Skin epidermis (tissue), 12 donors: ENCODE results near the gene MGAT4A.
A peak's percentile ranks its signal among the peaks of the same experiment; 100 is the strongest.
"Not testable (repeated sequence)": the region's sequence is repeated elsewhere in the genome, so short reads cannot be mapped to it uniquely, and the experiment has no call there.

Experiments
- H3K27ac ChIP-seq, 21 experiments: fragments of 200-600 bp; sonication (generic) in 11 of 21; one replicate each; pipeline ENCODE4 v1.5.0; 2020; ENCODE audit warnings: mild to moderate bottlenecking in 3 of 21, inconsistent platforms in 2 of 21, moderate library complexity in 2 of 21
- H3K4me3 ChIP-seq, 7 experiments: fragments of 200-600 bp; sonication (generic) in 2 of 7; one replicate each; pipeline ENCODE4 v1.5.0; 2020; ENCODE audit warnings: inconsistent platforms in 2 of 7, mild to moderate bottlenecking in 2 of 7, moderate library complexity in 1 of 7

Gene MGAT4A

DNA sequence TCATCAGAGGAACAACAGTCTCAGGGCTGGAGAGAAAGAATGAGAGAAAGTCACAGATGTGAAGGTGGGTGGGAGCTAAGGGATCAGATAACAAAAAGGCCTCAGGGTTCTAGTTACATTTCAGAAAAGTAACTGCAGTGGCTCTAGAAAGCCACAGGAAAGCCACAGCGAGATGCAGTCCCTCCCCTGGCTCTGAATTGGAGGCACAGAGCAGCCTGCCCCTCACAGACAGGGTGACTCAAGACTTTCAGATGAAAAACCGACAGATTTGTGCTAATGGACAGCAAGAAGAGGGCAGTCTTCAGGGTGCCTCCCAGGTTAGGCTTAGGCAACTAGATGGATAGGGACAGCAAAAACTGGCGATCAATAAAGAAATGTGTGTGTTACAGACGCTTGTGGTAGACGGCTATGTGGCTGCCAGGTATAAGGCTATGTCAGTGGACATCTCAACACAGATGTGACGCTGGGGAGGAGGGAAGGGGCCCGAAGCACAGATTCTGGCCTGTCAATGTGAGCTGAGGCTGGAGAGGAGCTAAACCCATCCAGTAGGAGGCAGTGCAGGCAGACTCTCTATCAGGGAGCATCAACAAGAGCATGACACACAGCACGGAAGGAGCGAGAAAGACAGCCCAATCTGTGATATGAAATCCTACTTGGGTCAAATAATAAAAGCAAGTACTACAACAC lies 96.4 kb downstream of the MGAT4A start:
- peak overlapping the region in 1 of 21 experiments; percentile 43 for H3K27ac ChIP-seq

DNA sequence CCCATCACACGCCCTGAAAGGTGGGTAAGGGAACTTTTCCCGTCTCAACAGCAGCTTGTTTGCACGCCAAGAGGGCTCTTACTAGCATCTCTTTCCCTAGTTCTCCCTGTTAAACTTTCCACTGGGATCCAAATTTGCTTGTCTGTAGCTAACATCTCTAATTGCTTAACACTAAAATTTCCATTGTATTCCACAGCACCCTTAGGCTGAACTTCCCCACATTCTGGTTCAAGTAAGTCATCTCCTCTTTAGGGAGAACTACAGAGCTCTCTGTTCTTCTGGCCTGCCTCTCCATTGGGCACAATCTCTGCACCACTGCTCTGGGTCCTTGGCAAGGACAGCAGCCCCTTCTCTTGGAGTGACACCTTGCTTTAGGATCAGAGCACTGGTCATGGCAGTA lies 98.6 kb downstream of the MGAT4A start:
- H3K27ac ChIP-seq = no peak overlapping the region
- no peak overlapping the region for H3K4me3 ChIP-seq

More for the DNA sequence above, 96.4 kb downstream of the MGAT4A start:
- no peak overlapping the region for H3K4me3 ChIP-seq

DNA sequence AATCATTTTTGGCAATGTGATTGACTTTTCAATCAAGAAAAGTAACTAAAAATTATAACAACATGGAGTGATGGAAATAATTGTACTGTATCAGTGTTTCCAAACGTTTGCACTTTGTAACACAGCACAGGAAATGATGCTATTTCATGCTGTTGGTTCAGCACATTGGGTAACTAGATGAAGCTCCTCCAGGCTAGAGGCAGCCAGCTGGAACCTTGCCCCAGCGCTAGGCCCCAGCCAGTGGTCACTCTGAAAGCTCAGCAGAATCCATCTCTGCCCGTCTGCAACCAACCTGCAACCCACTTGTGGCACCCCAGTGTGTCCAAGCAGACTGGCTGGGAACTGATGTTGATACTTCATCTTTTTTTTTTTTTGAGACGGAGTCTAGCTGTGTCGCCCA lies 107.3 kb downstream of the MGAT4A start:
- Histone ChIP-seq H3K27ac (no peak overlapping the region), H3K4me3 (no peak overlapping the region)

DNA sequence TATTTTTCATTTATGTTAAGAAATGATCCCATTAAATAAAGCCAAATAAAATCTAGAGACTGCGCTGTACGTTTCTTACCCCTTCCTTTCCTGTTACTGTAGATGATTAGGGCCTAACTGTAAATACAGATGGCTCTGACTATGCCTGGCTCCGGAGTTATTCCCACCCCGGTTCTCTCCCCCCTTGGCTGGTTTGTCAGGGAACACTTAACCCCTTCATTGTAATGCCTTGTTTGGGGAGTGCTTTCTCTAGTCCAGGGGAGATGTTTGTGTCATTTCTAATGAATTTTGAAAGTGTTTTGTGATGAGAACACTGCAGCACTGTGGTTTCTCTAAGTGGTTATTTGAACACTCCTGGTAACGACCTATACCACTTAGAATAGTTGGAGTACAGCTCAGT lies 113.8 kb downstream of the MGAT4A start:
- Histone ChIP-seq H3K27ac (no peak overlapping the region), H3K4me3 (no peak overlapping the region)

DNA sequence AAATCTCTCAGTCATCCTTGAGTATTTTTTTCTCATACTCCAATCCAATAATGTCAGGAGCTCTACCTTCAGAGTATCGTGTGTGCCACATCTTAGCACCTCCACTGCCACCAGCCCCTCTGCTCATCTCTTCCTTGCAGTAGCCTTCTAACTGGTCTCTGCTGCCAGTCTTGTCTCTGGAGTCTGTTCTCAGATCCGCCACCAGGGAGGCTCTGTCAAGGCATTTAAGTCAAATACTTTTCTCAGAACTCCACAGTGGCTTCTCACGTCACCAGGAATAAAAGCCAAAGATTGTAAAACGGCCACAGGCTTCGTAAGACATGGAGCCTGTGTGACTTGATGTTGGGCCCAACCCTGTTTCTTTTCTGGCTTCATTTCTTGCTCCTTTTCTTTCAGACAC lies 115.5 kb downstream of the MGAT4A start:
- Histone ChIP-seq H3K4me3 (no peak overlapping the region), H3K27ac (no peak overlapping the region)

DNA sequence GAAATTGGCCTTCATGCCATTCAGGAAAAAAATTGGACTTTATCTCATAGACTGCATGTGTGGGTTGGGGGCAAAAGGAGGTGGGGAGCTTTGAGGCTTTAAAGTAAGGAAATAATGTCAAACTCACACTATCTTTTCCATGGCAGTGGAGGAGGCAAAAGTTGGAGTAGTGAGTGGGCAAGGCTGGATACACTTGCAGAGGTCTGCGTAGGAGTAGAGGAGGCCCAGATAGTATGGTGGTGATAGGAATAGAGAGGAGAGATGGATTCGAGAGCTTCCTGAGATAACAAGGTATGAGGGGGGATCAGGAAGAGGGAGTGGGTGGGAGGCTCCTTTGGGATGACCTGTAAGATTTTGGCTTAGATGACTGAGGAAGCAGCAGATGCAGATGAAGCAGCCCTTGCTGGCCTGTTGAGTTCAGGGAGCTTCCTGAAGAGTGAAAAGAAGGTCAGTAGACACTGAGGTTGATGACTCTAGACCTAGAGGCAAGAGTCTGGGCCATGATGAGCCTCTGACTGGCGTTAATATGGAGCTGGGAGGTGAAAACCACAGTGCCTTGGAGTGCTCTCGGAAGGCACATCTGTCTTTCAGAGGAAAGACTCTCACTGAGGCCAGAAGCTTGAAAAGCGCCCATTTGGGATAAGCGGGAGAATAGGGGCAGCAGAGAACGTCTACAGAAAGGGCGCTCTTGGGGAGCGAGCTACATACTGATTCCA lies 116.8 kb downstream of the MGAT4A start:
- no peak overlapping the region for H3K4me3 ChIP-seq
- no peak overlapping the region for H3K27ac ChIP-seq

DNA sequence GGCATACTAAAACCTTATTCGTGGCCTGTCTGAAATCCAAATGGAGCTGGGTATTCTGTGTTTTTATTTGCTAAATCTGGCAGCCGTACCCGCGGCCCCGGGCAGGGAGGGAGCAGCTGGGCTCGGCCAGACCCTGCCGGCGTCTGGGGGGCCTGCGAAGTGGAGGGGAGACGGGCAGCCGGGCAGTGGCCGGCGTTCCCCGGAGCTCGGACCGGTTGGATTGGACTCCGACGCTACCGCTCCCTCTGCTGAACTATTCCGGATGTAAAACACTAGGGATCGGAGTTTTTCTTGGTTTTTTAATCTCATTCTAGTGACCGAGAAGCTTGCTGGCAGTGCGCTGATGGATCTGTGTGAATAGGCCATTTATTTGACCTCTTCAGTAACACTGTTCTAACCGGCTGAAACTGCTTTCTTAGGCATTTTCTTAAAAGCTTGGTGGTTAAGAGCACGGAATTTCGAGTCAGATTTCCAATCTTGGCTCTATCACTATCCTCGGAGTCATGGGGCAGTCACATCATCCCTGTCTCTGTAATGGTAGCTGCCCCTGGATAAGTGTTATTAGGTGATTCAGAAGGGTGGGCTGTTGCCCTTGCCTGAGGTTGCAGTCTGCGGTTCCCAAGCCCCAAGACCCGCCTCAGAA lies 121.8 kb downstream of the MGAT4A start:
- H3K4me3 ChIP-seq = peak overlapping the region; percentile 71 to 100 (median 92)
- H3K27ac ChIP-seq = peak overlapping the region; percentile 88 to 100 (median 96)

DNA sequence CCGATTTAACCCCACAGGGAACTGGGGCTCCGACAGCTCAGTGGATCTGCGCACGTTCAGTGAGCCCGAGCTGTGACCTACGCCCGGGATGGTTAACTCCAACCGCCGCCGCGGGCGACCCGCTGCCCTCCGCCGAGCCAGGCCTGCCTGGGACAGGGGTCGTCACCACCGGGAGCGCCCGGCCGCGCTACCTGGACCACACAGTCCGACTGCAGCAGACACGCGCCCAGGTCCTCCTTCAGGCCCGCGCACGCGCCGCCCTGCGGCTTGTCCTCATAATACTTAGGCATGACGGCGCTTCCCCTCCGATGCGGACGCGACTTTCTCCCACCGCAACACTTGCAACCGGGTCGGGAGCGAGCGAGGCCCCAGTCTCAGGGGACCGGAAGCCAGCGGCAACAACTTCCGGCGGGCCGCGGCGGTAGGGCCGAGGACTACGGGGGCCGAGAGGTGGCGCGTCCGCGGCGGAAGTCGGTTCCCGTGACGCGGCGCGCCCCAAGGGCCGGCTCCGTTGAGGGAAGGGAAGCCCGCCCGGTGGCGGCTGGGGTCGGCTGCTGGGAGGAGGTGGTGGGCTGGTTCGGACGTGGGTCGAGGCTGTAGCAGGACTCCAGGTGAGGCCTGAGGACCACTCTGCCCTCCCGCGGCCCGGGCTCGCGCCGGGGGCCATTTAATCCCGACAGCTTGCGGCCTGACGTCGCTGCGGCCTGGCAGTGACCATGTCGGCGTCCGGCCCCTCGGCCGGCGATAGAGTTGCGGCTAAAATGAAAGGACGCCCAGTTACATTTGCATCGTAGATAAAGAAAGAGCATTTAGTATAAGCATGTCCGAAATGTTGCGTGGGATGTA lies 122.6 kb downstream of the MGAT4A start, which contains the start of the genes COA5 and UNC50:
TSS of gene COA5 (minus strand) at position 397 of the 846 bp plus-strand sequence. CDS start at position 290, 107 bp downstream.
TSS of gene UNC50 (plus strand) at position 474 of the 846 bp plus-strand sequence. CDS start 1,171 bp downstream, outside the sequence.
- Histone ChIP-seq H3K27ac (peak within 1 kb of the TSS; percentile 88 to 100 (median 96)), H3K4me3 (peak within 1 kb of the TSS; percentile 71 to 100 (median 92))

DNA sequence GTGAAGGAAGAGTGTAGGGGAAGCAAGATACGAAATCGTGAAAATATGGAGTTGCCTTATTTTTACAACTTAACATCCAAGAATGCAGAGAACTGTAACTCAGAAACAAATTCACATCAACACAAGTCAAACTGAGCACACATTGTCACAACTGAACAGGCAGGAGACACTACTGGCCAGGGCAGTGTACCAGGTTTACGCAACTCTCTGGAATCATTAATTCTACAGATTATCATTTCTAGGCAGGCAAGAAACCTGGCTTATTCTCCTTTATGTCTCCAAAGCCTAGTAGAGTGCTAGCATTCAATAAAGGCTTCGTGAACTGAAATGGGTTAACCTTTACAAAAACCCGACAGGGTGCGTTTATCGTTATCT lies 123.2 kb downstream of the MGAT4A start:
- peak overlapping the region; percentile 88 to 100 (median 96) for H3K27ac ChIP-seq

DNA sequence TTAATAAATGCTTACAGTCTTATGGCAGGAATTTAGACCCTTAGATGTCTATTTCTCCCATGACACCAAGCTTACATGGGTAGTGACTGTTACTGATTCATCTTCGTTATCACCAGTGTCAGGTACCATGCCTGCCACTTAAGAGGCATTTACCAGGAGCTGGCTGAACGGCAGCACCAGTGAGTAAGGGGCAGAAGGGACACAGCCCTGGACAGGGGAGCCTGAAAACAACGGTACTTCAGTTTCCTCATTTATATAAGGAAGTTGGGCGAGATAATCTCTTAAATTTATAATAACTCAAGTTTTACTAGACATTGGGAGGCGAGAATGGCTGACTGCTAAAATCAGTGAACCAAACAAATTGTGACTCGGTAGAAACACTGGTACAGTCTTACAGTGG lies 123.8 kb downstream of the MGAT4A start:
- peak overlapping the region in 5 of 7 experiments; percentile 71 to 96 (median 91) for H3K4me3 ChIP-seq
- peak overlapping the region in 4 of 21 experiments; percentile 26 to 99 (median 98) for H3K27ac ChIP-seq

More for the DNA sequence above, 123.2 kb downstream of the MGAT4A start:
- H3K4me3 ChIP-seq = peak overlapping the region; percentile 71 to 100 (median 92)

DNA sequence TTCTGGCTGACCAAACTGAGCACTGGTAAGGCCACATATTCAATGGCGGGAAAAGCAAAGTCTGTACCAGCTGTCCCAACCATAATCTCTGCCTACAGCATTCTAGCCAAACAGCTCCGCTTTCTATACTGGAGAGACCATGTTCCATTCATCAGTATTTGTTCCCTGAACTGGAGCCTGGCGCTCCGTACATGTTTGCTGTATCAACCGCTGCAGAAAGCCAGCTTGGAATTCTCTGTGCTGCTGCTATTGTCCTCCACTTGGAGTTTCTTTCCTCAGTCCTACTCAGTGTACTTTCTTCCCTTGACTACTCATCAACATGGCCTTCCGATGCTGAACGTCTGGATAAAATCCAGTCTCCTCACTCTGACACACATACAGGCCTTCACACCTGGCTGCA lies 124.5 kb downstream of the MGAT4A start:
- H3K4me3 ChIP-seq = no peak overlapping the region
- peak overlapping the region in 1 of 21 experiments; percentile 99 for H3K27ac ChIP-seq

DNA sequence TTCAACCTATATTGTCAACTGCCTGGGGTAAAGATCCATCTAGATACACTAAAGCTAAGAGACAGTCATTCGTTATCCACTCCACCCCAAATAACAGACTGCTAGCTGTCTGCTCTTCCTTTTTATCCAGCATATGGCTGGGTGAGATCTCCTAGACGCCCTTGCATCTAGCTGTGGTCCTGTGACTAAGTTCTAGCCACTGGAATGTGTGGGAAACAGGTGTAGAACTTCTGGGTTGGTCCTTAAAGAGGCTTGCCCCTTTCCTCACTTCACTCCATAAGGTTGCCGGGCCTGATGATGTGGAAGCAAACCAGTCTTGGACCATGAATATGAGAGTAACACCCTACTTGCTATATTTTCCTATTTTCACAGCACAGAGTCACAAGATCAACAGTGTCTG lies 125.9 kb downstream of the MGAT4A start:
- Histone ChIP-seq H3K4me3 (no peak overlapping the region), H3K27ac (peak overlapping the region in 1 of 21 experiments; percentile 14)

DNA sequence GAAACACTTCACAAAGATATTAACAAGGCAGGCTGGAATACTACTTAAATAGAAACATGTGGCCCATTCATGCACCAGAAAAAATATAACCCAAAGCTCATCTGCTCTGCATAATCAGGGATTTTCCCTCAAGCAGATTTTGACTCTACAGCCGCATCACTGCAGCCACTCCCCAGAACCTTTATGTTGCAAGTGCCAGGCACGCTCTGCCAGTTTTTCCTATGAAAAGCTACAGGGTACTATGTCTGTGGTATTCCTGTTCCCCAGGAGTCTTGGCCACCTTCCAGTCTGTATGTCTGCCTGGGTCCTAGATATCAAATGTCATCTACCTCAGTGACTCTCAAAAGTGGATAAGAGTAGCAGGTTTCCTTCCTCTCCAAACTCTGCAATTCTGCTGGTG lies 126.4 kb downstream of the MGAT4A start:
- H3K4me3 ChIP-seq = no peak overlapping the region
- H3K27ac ChIP-seq = peak overlapping the region in 1 of 21 experiments; percentile 14

DNA sequence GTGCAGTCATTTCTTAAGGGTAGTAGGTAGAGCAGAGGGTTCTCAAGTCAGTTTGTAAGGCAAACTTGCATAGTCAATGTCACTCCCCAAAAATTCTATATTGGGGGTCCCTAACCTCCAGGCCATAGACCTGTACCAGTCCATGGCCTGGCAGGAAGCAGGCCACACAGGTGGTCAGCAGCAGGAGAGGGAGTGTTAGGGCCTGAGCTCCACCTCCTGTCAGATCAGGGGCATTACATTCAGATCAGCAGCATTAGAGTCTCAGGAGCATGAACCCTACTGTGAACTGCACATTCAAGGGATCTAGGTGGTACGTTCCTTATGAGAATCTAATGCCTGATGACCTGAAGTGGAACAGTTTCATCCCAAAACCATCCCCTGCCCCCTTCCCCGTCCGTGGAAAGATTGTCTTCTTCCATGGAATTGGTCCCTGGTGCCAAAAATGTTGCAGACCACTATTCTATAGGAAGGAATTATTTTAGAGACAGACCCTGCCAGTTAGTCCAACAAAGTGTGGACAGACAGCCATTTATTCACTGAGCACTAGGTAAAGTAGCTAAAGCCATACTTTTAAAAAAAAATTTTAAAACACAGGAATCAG lies 129.3 kb downstream of the MGAT4A start:
- no peak overlapping the region for H3K4me3 ChIP-seq
- H3K27ac ChIP-seq = no peak overlapping the region

DNA sequence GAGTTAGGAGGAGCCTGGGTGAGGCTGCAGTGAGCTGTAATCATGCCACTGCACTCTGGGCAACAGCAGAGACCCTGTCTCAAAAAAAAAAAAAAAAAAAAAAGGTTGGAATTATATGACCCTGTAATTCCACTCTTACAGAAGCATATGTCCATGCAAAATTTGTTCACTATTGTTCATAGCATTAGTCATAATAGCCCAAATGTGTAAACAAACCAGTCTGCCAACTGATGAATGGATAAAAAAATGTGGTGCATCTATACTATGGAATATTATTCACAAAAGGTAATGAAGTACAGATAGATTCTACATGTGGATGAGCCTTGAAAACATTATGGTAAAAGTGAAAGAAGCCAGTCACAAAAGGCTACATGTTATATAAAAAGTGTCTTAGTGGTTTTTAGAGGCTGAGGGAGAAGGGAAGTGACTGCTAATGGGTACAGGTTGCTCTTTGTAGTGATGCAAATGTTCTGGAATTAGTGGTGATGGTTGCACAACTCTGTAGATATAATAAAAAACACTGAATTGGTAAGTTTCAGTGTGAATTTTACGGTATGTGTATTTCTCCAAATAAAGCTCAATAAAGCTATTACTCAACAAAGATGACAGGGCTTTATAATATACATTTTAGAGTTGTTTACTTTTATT lies 132.0 kb downstream of the MGAT4A start:
- Histone ChIP-seq H3K27ac (no peak overlapping the region), H3K4me3 (no peak overlapping the region)

DNA sequence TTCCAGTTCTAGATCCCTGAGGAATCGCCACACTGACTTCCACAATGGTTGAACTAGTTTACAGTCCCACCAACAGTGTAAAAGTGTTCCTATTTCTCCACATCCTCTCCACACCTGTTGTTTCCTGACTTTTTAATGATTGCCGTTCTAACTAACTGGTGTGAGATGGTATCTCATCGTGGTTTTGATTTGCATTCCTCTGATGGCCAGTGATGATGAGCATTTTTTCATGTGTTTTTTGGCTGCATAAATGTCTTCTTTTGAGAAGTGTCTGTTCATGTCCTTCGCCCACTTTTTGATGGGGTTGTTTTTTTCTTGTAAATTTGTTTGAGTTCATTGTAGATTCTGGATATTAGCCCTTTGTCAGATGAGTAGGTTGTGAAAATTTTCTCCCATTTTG lies 136.3 kb downstream of the MGAT4A start:
- not testable (repeated sequence) for H3K4me3 ChIP-seq, H3K27ac ChIP-seq

DNA sequence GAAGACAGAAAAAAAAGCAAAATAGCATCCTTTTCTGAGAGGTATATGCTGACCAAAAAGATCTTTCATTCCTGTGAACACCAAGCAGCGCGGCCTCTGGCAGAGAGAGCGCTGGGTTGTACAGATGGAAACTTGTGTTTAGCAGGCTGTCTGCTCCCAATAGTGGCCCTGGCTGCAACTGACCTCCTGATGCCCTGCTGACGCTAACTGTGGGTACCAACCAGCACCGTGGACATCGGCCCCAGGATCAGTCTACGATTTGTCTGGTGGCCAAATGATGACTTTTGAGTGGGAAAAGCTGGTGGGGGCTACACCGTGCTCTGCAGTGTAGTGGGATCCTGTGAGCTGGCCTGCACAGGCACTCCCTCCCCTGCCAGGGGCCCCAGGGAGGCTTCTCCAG lies 138.4 kb downstream of the MGAT4A start:
- Histone ChIP-seq H3K4me3 (no peak overlapping the region), H3K27ac (no peak overlapping the region)

DNA sequence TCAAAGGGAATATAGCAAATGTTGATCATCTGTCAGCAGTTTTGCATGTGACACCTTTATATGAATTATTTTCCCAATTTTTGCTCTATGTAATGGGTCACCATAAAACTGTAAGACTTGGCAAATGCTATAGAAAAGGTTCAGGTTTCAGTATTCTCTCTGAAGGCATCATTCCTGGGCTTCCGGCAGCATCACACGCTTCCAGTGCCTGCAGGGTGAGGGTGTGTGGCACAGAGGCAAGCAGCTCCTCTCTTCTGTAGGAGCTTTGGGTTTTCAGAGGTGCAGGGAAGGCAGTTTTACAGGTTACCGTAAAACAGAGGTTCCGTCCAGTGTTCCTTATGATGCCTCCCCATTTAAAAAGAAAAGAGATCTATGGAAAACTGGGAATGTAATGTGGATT lies 141.4 kb downstream of the MGAT4A start:
- H3K4me3 ChIP-seq = no peak overlapping the region
- H3K27ac ChIP-seq = no peak overlapping the region
